Measurements from ENCODE around the gene OR10G3.

OR10G3 gene

DNA sequence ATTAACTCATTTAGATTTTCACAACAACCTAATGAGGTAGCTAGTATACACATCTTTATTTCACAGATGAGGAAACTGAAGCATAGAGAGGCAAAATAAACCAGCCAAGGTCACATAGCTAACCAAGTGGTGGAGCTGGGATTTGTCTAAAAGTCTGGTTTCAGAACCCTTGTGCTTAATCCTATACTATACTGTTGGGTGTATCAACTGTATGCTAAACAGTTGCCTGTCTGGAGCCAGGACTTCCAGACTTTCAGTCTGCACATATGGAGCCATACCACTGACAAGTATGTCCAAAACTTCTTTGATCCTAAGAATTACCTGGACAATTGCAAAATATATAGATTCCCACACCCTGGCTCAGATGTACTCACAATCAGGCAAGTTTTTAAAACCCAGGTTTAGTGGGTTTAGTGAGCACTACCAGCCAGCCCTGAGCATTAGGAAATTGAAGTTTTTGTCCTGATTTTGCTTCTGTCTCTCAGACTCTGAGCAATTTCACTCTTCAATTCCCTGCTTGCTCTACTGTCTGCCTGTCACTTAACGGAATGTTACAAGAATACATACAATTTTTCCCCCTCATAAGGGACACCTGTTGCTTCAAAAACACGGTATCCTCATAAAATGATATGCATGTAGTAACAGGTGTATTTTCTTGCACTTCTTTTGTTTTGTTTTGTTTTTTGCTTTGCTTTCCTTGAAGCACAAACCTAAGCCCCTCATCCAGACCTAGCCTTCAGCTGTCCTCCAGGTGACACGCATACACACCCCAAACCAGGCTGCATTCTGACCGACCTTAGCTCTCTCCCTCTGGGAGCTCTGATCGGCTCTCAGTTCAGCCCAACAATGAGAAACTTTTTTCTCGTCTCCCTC lies 44.1 kb downstream of the OR10G3 start:
- DNase-seq (ENCODE audit: low read depth): no peak

DNA sequence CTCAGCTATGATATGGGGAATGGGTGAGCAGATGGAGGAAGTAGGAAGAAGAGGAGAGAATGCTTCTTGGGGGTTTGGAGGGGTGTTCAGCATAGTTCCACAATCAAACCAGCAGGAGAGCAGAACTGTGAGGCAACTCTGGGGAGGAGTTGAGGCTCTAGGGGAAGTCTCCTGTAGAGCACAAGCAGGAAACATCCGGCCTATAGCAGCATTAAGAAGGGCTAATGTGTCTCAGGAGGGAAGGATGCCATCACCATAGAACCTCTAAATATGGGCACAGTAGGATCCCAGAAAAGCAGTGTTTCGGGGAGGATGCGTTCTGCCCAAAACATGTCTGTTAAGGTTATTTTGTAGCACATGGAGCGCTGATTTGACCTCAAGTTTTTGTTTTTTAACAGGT lies 45.3 kb downstream of the OR10G3 start:
- DNase-seq (ENCODE audit: low read depth): no peak

DNA sequence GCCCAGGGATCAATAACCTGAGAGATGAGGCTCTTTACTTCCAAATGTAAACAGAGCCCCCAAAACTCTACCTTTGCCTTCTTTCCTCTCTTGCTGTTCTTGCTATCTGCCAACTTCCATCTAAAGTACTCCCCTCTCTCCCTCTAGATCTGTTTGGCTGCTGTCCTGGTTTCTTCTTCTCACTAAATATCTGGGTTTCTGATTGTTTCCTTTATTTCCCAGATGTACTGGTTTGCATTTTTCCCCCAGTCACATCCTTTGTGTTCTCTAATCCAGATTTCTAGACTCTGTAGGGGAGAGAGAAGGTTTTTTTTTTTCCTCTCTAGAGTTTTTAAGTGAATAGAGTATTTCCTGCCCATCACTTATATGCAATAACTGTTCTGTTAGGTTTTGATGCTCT lies 46.6 kb downstream of the OR10G3 start:
- no peak for DNase-seq (ENCODE audit: low read depth)

DNA sequence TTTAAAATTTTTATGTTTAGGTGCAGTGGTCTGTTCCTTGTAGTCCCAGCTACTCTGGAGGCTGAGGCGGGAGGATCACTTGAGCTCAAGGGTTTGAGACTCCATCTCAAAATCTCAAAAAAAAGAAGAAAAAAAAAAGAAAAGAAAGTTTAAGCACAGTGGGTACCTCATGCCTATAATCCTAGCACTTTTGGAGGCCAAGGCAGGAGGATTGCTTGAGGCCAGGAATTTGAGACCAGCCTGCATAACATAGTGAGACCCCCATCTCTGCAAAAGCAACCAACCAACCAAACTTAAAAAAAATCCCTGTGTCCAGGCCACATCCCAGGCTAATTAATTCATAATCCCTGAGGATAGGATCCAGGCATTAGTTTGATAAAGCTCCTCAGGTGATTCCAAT lies 50.4 kb downstream of the OR10G3 start:
- no peak for DNase-seq (ENCODE audit: low read depth)

DNA sequence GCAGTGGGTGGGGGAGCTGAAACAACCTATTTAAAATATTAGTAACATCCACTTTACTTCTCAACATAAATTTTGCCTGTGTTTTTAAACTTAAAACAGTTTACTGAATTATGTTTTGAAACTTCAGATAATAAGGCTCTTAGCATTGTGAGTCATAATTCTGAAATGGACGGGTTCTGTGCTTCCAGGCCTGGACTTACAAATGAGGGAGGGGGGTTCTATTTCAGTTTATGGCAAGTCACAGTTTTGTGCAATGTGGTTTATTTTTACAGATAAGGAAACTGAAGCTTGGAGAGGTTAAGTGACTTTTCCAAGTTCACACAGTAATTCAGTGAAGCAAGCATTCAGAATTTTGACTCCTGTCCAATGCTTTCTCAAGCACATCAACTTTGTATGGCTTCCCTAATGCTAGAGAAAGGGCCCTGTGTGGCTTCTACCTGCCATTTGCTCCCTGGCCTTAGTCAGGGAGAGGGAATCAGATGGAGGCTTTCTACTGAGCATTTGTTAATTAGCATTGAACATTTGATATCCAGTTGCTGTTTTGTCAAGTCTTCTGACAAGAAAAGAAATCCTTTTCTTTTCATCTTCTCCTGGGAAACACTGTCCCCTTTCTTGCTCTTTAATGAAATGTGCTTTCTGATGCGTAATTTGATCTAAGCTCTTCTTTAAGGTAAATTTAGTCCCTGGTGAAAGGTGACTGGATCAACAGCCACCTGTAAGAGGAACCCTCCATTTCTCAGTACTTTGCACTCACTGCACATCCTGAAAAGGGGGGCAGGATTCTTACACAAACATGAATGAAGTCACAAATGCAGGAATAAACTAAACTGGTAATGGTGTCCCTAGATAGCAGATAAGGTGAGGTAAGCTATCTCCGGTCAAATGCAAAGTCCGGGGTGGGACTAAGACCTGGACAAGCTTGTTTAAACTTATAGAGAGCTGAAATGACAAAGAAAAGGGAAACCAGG lies 51.2 kb downstream of the OR10G3 start:
- no peak for DNase-seq (ENCODE audit: low read depth)

- no peak for DNase-seq (ENCODE audit: low read depth)
These were observed 52.6 kb downstream of the OR10G3 start for GRCh38 chr14:21527318-21527679.

DNA sequence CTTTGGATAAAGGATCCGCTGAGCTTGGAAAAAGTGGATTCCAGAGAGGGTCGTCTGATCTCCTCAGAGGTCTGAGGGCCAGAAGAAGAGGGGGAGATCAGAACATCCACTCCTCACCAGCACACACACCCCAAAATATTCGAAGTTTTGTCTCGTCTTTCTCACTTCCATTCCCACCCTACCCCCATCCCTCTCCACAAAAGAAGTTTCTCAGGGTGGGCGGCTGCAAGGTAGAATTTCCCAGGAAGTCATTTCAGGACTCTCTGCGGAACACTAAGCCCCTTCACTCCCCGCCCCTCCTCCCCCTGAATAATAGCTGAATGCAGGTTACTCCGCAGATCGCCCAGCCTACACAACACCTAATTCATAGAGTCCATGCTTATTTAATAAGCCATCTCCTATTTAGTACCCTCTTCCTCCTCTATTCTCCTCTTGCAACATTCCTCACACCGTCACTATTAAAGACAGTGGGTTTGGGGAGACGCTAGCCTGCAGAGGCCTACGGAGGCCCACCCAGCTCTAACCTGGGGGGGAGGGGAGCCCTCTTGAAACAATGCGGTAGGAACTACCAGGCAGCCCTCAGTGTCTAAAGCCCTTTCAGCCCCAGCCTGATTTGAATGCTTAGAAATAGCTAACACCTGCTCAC lies 53.1 kb downstream of the OR10G3 start:
- no peak for DNase-seq (ENCODE audit: low read depth)

DNA sequence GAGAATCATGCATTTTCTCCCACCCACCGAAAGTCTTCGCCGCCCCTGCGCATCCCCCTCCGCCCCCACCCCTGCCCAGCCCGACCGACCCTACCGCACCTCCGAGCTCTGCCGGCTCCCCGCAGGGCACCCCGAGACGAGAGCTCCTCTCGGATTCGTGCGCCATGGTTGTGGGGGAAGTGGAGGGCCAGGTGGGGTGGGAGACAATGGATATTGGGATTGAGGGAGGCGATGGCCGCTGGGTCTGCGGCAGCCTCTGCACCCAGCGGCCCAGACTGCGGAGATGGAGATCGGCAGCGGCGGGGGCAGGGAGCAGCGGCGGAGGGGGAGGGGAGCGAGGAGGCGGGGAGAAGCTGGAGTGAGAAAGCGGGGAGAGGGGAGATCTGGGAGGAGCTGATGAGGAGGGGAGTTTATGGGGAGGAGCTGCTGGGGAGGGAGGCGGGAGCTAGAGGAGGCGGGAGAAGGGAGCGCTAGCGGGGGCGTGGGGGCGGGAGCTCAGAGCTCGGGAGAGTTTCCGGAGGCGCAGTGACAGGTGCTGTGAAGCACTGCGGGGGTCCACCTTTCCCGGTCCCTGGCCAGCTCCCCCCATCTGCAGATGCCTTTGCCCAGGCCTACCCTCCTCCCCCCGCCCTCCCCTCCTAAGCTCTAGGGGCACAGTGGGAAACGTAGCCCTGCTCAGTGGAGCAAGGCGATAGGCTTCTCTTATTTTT lies 53.8 kb downstream of the OR10G3 start, which contains the start of gene SALL2:
SALL2 (minus strand) TSS at position 385 of the 710 bp plus-strand sequence; CDS start at position 166, 219 bp downstream.
- DNase-seq (ENCODE audit: low read depth): peak; percentile 24

DNA sequence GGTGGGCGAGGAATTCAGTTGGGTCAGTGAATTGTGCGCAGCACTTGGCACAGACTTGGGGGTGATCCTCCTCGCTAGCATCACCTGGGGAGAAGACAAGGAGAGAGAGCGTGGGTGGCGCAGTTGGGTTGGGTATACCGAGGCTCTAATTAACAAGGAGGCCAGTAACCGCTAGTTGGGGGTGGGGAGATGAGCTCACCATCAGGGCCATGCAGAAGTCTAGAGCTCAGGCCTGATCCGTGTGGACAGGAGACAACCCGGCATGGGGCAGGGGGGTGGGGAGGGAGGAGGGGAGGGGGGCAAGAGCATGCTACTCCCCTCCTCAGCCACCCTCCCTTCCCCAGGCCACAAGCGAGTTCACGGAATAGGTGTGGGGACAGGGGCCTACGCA lies 54.3 kb downstream of the OR10G3 start:
- no peak for DNase-seq (ENCODE audit: low read depth)

DNA sequence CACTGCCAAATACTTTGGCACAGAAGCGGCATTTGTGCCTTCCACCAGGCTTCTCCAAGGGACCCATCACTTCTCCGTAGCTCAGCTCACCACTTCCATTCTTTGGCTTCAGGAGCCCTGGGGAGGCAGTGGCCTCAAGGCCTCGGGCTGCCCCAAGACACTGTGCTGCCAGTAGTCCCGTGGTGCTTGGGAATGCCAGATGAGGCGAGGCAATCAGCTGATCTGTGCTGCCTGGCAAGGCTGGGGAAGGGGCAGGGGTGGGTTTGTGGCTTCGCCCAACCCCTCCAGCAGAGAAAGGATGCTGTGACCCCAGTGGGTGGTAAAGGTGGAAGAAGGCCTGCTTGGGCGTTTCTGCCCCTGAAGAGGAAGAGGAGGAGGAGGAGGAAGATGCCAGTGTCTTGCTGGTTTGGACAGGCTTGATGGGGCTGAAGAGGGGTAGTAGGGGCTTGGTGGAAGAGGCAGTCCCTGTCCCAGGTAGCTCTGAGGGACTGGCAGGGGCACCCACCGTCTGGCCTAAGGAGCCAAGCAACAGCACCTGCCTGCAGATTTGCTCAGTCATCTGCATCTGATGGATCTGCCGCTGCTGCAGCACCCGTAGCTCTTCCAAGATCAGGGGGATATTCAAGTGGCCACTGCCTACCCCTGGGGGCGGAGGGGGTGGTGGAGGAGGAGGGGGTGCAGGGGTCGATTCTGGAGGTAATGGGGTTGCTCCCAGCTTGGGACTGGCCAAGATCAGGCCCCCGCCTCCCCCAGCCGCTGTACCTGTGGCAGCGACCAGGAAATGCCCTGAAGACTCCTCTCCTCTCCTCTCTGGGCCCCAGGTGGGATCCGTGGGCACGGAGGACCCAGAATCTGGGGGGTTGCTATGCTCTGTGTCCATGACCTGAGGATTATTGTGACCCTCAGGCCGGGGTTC lies 55.0 kb downstream of the OR10G3 start:
- no peak for DNase-seq (ENCODE audit: low read depth)

DNA sequence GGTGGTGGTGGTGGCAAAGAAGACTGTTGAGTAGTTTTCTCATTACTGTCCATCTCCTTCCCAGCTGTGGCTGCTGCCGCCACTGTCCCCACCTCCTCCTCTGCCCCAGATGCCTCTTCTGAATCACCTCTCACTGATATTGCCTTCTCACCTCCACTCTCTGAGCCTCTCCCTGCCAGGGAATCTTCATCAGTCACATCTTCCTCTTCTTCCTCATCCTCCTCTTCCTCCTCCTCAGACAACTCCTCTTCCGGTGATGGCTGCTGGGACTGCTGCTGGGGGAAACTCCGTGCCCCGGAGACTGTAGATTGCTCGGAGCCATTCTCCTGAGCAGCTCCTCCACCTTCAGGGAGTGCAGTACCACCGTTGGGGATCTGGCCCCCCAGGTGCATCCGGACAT lies 56.7 kb downstream of the OR10G3 start:
- DNase-seq (ENCODE audit: low read depth): no peak

DNA sequence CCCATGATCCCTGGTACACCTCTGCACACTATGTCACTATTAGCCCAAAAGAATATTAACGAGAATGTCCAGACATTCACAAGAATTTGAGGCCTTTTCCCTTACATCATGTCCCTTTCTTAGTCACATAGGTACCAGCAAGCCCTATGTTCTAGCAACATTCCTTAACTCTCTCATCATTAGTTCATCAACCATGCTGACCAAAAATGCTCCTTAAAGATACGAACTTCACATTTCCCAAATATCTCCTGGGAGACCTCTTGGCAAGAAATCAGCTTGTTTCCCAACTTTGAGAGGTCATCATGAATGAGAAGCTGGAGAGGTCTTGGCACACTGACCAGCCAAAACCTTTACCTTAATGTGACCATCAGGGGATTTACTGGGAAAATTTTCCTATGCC lies 58.4 kb downstream of the OR10G3 start:
- DNase-seq (ENCODE audit: low read depth): peak; percentile 30

DNA sequence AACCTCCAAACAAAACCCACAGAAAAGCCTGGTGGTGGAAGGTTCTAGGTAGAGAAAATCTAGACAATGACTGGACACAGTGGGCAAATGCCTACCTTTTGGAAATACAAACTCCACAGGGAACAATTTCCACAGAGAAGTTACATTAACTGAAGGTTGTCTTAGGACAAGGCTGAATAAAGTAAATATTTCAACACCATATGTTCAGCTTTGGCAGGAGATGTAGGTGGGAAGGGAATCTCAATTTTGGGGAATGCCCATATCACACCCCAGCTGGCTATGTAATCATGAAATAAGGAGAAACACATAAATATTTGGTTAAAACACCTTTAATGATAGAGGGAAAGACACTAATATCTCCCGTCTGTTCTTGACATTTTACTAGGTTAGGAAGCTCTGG lies 59.1 kb downstream of the OR10G3 start:
- DNase-seq (ENCODE audit: low read depth): no peak

DNA sequence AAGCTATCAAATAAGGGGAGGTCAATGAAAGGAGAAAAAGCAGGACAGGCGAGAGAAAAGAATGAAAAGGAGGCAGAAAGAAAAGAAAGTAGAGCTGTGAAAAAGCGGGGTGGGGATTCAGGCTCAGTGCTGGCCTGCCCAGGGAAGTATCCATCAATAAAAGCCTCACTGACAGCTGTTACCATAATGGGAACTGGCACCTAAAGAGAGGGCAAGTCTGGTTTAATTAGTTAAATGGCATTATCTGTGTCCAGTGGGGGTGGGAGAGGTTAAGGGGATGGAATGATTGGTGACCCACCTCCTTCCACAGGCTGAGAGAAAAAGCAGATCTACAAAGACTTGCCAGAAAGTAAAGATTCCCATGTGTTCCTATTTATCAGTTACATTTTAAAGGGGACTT lies 61.2 kb downstream of the OR10G3 start:
- no peak for DNase-seq (ENCODE audit: low read depth)

Measured in fibroblast of gingiva (primary cell).